Umbilical cord (tissue), 2 donors: ENCODE measurements around the gene ARSB. TPM values are rescaled to one million over a fixed set of nuclear protein-coding genes. Genes with fewer than 3 reads are reported as not detected.
"Not testable (repeated sequence)": the region's sequence is repeated elsewhere in the genome, so short reads cannot be mapped to it uniquely, and the experiment has no call there.

Experiments
- DNase-seq: peaks from one replicate; pipeline ENCODE4 v3.0.0-alpha.2; 2015; ENCODE audit warnings: low spot score
- total RNA-seq: library from RNA; depleted of rRNA; stranded (reverse); fragments of >200 nt; gene quantifications from one replicate; pipeline ENCODE4 v1.2.3, GENCODE V29; 2014; ENCODE audit warnings: low replicate concordance; ENCODE audit not compliant: insufficient read depth

ARSB gene
- total RNA-seq, 1 donor from 2014 or later, result 24.6 TPM

GRCh38 chr5:78754655-78755054 is 230.5 kb downstream of the ARSB start:
- DNase-seq, result no peak

DNA sequence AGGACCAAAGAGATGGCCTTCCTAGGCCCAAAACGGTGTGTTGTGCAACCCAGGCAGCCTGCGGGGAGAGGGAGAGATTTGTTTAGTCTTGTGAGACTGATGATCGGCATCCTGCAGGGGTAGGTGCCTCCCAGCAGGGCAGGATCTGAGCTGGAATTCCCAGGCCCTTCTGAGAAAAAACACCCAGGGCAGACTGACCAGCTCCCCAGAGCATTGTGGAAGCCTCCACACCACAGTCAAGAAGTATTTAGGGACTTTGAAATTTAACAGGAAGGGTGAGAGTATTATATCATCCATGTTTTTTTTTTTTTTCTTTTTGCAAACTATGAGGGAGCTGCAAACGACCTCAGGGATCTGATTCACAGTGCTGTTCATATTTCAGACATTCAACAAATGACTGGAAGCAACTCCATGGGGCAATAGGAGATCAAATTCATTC is 232.0 kb downstream of the ARSB start:
- no peak for DNase-seq

GRCh38 chr5:78751872-78752271 is 233.2 kb downstream of the ARSB start:
- no peak for DNase-seq

DNA sequence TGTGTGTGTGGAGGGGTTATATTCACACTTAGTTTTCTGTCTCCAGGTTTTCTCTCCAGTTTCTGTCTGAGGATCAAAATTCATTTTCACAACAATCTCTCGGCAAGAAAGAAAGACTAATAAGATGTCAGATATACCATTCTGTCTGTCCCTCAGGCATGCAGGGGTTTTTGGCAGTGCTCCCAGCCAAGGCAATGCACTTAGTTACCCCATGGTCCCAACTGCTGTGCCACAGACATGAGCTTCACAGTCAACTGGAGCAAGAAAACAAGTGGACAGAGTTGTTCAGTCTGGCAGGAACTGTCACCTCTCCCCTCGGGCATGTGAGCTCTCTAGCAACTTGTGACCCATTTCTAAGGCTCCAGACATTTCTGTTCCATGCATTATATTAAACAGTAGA is 234.8 kb downstream of the ARSB start:
- DNase-seq, result no peak

DNA sequence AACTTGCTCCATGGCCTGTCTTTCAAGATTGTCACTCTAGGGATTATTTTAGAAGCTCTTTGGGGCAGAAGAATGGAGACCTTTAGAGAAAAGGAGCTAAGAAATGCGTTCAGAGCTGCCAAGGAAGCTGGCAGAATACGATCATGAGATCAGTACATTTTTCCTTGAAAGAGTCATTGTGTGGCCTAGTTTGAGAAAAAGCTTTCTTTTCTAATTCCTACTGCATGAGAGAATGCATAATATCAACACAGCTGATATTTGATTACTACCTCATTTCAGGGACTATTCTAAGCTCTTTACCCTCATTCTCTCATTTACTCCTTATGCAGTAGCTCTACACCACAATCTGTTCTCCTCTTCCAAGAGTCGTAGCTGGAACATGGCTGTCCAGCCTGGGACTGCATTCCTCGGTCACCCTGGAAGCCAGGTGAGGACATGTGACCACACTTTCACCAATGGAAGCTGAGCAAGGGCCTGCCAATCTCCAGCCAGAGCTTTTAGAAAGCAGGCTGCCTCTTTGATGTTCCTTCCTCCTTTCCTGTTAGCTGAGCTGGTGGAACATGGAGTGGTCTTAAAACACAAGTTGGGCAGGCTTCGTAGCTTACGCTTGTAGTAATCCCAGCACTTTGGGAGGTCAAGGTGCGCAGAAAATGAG is 237.3 kb downstream of the ARSB start:
- peak; percentile 76 for DNase-seq

DNA sequence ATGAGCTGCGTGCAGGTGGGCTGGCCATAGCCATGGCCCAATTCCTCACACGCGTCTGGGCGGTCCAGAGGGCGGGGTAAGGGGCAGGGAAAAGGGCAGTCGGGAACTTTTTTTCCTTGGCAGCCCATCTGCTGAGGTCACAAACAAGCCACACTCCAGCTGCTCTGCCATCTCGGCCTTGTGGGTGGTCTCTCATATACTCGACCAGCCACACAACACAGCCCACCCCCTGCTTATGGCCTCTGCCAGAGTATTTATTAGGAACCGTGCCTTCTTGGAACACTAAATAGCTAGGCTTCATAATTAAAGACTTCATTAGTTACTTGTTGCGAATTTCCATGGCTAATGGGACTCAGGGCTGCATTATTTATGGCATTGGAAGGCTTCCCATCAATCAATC is 238.1 kb downstream of the ARSB start:
- no peak for DNase-seq

GRCh38 chr5:78746021-78746770 is 238.9 kb downstream of the ARSB start:
- DNase-seq, result no peak

DNA sequence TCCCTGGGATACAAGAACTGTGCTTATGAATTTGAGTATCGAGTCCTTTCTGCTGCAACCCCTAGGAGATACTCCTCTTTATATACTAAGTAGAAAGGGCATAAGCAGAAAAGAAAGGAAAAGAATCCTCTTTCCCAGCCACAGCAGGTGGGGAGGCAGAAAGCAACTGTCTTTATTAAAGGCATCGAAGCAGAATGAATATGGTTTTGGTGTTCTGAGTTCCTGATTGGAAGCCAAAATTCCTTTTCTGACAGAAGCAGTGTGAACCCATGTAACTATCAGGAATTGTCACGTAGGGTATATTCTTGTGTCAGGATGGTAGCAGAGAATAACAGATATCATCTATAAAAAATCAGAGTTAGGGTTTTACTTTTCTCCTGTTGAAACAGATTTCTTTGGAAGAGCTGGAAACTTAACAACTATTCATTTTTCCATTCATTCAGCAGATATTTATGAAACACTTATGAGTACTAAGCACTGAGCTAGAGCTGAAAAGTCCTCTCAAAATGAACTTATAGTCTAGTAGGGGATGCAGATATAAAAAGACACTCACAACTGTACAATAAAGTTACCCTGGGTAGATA is 240.1 kb downstream of the ARSB start:
- DNase-seq, result no peak

GRCh38 chr5:78741019-78741418 is 244.1 kb downstream of the ARSB start:
- DNase-seq, result no peak

GRCh38 chr5:78738693-78739300 is 246.3 kb downstream of the ARSB start:
- DNase-seq, result no peak

DNA sequence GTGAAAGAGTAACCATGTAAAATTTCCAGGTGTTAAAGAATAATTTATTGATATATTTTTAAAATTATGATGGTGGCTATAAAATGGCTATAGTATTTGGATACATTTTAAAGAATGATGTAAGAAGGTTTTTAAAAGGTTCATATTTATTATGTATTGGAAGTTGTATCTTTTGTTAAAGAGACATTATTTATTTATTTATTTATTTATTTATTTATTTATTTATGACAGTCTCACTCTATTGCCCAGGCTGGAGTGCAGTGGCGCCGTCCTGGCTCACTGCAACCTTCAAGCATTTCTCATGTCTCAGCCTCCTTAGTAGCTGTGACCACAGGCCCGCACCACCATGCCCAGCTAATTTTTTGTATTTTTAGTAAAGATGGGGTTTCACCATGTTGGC is 247.0 kb downstream of the ARSB start:
- DNase-seq, result no peak

- DNase-seq, result no peak
Measured at GRCh38 chr5:78735834-78736463, 249.2 kb downstream of the ARSB start.

- DNase-seq, result no peak
Measured at GRCh38 chr5:78734950-78735349, 250.2 kb downstream of the ARSB start.

DNA sequence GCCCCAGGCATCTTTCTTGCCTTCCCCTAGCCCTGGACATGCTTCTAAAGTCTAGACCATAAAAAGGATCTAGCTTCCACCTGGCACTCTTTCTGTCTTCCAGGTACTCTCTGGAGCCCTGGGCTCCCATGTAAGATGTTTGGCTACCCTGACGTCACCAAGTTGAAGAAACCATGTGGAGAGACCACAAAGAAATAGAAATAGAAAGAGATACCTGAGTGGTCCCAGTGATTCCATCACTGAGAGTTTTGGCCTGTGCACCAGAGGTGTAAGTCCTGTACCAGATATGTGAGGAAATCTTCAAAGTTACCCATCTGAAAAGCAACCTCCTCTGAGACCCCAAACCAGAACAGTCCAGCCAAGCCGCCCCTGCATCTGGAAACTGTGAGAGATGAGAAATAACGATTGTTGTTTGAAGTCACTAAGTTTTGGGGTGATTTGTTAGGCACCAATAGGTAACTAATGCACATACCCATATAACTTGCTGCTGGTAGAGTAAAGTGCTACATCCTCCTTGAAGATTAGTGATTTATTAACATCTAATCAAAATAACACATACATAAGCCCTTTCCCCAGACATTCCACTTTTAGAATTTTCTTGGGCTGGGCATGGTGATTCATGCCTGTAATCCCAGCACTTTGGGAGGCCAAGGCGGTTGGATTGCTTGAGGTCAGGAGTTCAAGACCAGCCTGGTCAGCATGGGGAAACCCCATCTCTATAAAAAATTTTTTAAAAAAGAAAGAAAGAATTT is 250.8 kb downstream of the ARSB start:
- no peak for DNase-seq

DNA sequence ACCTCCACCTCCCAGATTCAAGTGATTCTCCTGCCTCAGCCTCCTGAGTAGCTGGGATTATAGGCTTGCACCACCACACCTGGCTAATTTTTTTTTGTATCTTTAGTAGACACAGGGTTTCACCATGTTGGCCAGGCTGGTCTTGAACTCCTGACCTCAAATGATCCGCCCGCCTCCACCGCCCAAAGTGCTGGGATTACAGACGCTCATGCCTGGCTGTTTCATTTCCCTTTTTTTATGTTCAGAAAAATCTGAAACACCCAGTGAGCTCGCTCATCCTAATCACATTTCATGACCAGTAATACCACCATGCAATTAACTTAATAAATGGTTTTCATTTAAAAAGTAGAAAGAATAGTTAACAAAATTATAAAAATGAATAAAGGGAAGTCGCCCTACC is 252.4 kb downstream of the ARSB start:
- not testable (repeated sequence) for DNase-seq

DNA sequence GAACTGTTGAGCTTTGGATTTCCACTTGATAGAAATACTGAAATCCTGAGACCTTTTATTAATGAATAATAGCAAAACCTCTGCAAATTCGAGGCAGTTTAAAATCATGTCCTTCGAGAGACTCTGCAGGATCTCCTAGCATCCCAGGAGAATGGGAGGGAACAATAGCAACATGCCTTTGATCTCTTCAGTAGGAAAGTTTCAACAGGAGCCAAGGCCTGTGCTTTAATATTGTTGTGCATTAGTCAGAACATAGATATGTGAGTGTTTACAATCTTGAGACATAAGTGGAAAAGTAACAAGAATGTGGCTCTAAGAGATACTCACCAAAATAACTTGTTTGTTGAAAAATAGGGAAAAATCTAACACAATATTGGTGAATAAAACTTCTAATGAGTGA is 253.2 kb downstream of the ARSB start:
- DNase-seq, result no peak

GRCh38 chr5:78730300-78731094 is 254.6 kb downstream of the ARSB start:
- no peak for DNase-seq

DNA sequence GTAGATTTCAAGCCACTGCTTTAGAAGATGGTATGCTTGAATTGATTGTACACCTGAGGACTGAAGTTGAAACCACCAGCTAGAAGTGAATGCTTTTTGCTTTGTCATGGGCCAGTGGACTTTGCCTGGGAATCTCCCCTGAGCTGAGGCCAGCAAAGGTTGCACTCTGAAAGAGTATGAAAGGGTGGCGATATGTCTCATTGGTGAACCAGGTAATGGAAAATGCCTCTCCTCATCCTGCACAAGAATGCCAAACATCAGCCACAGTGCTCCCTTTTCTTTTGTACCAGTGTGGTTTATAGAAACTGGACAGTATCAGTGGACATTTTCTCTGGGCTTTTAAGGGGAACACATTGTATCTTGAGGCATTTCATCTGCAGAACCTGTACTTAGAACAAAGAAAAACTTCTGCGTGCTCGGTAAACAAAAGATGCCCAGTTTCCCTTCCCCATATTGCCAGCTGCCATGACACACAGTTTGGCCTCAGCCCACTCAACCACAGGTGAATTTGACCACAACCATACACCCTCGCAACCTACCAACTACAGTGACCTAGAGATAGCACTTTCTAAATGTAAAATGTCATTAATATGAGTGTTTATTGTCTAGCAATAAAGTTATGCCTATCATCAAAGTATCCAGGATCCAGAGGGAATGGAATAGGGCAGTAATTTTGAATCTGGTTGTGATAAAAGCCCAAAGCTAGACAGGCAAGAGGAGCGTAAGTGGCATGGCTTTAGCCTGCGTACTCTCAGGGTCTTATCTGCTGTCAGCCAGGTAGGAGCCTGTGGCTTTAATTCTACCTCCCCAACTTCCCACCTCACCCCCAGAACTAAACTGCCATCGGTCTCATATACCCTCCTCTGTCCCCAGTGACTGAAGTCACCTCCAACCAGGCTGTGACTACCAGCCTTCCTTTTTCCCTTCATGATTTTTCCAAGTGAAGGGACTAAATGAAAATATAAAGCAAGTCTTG is 257.0 kb downstream of the ARSB start:
- no peak for DNase-seq
